GM12865 (cell line): ENCODE measurements around the gene BAG3.

Source experiments
- DNase-seq: peaks from one replicate; pipeline ENCODE4 v3.0.0; 2010; ENCODE audit warnings: low read depth
- H3K4me3 ChIP-seq: 2 replicates; pipeline ENCODE4 v1.5.1; 2011; ENCODE audit warnings: mild to moderate bottlenecking, low read depth, low read length, control low read depth
- TF ChIP-seq, protein P1 (sequence below): IDR thresholded peaks from 2 replicates; pipeline ENCODE4 v1.5.1; 2011; ENCODE audit warnings: low read length, control low read depth, low read depth, inconsistent platforms; ENCODE audit not compliant: insufficient read depth; ENCODE audit errors: missing control alignments

BAG3 gene

DNA sequence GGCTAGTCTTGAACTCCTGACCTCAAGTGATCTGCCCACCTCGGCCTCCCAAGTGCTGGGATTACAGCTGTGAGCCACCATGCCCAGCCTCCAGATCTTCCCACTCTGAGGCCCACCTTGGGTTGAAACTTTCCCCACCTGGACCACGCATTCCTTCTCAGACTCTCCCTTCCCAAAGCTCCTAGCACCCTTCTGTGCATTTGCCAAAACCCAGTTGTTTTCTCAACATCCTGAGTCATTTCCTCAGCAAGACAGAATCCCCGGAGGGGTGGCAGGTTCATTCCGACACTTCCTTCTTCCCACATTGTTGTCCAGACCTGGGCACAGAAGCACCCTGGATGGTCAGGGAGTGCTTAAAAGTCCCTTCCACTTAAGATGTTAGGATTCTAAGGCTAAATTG is 28.9 kb downstream of the BAG3 start:
- H3K4me3 ChIP-seq: no peak overlapping the region
- DNase-seq: no peak
- TF ChIP-seq, protein P1, sequence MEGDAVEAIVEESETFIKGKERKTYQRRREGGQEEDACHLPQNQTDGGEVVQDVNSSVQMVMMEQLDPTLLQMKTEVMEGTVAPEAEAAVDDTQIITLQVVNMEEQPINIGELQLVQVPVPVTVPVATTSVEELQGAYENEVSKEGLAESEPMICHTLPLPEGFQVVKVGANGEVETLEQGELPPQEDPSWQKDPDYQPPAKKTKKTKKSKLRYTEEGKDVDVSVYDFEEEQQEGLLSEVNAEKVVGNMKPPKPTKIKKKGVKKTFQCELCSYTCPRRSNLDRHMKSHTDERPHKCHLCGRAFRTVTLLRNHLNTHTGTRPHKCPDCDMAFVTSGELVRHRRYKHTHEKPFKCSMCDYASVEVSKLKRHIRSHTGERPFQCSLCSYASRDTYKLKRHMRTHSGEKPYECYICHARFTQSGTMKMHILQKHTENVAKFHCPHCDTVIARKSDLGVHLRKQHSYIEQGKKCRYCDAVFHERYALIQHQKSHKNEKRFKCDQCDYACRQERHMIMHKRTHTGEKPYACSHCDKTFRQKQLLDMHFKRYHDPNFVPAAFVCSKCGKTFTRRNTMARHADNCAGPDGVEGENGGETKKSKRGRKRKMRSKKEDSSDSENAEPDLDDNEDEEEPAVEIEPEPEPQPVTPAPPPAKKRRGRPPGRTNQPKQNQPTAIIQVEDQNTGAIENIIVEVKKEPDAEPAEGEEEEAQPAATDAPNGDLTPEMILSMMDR: no peak

DNA sequence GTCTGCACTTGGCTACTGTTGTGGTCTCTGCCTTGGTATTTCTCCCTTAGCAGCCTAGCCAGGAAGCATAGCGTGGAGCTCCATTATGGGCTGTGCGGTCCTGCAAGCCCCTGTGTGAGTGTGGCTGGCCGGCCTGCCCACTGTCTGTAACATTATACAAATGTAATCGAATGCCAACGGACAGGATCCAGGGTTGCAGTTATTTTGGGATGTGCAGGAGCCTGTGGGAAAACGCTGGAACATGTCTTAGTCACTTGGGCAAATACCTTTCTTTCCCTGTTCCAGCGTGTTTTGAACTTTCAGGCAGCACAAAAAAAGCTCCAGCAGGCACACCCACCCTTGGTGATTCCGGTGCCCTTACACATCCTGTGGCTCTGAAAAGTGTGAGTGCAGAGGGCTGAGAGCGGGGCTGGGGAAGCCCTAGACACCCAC is 29.5 kb downstream of the BAG3 start:
- no peak for DNase-seq
- TF ChIP-seq, protein P1: no peak
- no peak overlapping the region for H3K4me3 ChIP-seq

DNA sequence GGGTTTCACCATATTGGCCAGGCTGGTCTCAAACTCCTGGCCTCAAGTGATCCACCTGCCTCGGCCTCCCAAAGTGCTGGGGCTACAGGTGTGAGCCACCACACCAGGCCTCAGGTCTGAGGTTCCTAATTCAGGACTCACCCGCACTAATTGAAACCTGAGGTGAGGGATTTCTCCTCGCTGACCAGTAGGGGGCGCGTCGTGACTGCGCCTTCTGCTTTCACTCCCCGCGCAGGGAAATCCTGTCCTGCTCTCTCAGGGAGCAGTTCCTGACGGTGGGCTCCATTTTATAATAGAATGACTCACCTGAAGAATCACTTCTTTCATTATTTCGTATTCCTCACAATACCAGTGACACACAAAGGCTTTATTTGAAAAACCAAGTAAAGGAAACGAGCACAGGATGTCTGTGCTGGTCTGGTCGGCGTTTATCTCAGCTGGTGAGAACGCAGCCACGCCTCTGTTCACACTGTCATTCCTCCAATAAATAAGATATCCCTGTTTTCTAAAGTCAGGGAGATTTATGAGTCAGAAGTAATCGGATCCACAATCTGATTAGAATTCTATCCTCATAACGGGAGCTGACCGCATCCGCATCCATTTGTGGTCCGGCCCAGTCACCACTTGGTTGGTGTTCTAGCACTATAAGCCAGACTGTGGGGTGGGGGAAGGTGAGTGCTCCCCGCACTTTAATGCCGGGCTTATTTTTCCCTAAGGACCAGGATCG is 35.4 kb downstream of the BAG3 start:
- TF ChIP-seq, protein P1: peak; percentile 90
- no peak overlapping the region for H3K4me3 ChIP-seq
- peak; percentile 83 for DNase-seq

DNA sequence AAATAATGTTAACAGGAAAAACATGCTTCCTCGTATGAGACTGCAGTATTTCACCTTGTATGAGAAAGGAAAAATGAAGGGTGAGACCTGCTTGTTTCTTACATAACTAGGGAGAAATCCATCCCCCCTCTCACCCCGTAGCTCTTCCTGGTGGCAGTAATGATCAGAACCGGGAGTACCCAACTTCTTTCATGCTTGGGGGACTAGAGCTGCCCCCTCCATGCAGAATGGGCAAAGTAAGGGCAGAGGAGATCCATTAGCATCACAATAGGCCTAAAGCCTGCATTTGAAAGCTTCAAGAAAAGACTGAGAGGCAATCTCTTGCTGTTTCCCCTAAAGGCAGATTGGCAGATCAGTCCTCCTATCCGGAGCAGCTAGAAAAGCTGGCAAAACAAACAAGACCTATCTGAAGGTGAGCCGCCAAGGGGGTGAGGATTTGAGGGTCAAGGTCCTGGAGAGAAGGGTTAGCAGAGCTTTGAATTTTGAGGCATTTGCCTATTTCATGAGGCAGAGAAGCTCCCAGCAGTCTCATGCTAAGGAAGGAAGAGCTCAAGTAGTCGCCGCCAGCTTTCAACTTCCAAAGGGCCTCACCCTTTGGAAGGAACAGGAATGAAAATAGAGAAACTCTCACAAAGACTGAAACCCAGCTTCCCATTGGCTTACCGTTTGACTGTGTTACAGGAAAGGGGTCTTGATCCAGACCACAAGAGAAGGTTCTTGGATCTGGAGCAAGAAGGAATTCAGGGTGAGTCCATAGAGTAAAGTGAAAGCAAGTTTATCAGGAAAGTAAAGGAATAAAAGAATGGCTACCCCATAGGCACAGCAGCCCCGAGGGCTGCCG is 36.2 kb downstream of the BAG3 start:
- TF ChIP-seq, protein P1: no peak
- no peak overlapping the region for H3K4me3 ChIP-seq
- DNase-seq: no peak

DNA sequence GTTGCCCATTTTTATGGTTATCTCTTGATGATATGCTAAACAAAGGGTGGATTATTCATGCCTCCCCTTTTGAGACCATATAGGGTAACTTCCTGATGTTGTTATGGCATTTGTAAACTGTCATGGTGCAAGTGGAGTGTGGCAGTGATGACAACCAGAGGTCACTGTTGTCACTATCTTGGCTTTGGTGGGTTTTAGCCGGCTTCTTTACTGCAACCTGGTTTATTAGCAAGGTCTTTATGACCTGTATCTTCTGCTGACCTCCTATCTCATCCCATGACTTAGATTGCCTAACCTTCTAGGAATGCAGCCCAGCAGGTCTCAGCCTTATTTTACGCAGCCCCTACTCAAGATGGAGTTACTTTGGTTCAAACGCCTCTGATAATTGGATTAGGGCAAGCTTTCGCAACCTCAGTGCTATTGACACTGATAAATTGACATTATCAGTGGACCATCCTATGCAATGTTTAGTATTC is 36.9 kb downstream of the BAG3 start:
- no peak overlapping the region for H3K4me3 ChIP-seq
- TF ChIP-seq, protein P1: peak; percentile 20

DNA sequence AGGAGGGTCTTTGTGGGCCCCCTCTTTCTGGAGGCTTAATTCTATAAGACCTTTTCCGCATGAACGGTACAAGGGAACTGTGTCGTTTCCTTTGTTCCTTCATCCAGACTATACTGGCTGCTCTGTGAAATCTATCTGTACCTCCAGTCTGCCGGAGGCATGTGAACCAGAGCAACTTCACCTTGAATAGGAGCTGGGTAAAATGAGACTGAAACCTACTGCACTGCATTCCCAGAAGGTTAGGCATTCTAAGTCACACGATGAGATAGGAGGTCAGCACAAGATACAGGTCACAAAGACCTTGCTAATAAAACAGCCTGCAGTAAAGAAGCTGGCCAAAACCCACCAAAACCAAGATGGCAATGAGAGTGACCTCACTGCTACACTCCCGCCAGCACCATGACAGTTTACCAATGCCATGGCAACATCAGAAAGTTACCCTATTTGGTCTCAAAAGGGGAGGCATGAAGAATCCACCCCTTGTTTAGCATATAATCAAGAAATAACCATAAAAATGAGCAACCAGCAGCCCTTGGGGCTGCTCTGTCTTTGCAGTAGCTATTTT is 37.9 kb downstream of the BAG3 start:
- DNase-seq: no peak
- TF ChIP-seq, protein P1: no peak
- H3K4me3 ChIP-seq: no peak overlapping the region

More for the DNA sequence above, 36.9 kb downstream of the BAG3 start:
- DNase-seq: peak; percentile 64
